Measurements from ENCODE around the gene APBB3.

Gene APBB3

DNA sequence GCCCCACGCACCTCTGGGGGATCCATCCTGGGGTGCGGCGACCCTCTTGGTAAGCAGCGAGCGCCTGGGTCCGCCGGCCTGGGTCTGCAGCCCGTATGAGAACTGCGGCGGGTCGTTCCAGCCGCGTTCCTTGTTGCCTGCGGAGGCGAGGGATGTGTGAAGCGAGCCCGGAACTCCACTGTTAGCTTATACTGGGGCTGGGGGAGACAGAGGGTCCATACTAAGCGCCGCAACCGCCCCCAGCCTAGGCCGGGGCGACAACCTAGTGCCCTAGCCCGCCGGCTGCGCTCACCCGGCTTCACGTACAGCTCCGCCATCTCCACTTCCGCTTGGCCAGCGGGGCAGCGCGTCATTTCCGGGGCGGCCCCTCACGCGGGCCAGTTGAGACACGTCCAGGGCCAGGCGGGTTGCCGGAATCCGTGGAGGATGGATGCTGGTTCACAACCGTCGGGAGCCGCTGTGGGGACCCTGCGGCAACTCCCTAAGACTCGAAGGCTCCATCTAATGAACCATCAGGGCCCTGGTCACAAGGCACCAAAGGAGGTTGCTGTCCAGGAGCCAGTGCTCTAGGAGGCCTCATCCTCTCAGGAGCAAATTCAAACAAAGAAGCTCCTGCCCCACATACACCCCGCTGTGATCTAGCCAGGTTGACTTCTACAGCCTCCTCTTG, 7.1 kb downstream of the APBB3 start, which contains the start of gene SRA1:
SRA1 (minus strand) TSS at position 338 of the 670 bp plus-strand sequence; CDS start at position 317, 21 bp downstream.
- H3K36me3 ChIP-seq (ENCODE audit: insufficient read depth, low read length) = peaks cover 53% of the 10 kb centered on the region
- H3K4me2 ChIP-seq (ENCODE audit: insufficient read depth, low read length) = peak within 1 kb of the TSS; percentile 68
- no peaks in the 10 kb centered on the region for H3K9me3 ChIP-seq (ENCODE audit: insufficient read depth, low read length, severe bottlenecking)
- H3K4me1 ChIP-seq (ENCODE audit: insufficient read depth, low read length) = peaks cover 48% of the 10 kb centered on the region
- no peaks in the 10 kb centered on the region for H3K27me3 ChIP-seq (ENCODE audit: insufficient read depth, low read length, poor library complexity)
- H2AFZ ChIP-seq (ENCODE audit: low read depth, low read length) = peak within 1 kb of the TSS; percentile 96
- DNase-seq (peak; percentile 90), ATAC-seq (ENCODE audit: insufficient read depth, low read depth) (peak; percentile 91)
- H3K4me3 ChIP-seq (ENCODE audit: low read depth in 1 of 2, low read length in 2 of 2) = peak within 1 kb of the TSS; percentile 84 to 93
- H3K27ac ChIP-seq (ENCODE audit: low read length) = peak within 1 kb of the TSS; percentile 98
- no peaks in the 10 kb centered on the region for H4K20me1 ChIP-seq (ENCODE audit: insufficient read depth, low read length)
- H3K79me2 ChIP-seq (ENCODE audit: insufficient read depth, low read length) = peaks cover 48% of the 10 kb centered on the region
- peak within 1 kb of the TSS; percentile 96 for H3K9ac ChIP-seq (ENCODE audit: low read depth, low read length)
- TF ChIP-seq, protein P1, sequence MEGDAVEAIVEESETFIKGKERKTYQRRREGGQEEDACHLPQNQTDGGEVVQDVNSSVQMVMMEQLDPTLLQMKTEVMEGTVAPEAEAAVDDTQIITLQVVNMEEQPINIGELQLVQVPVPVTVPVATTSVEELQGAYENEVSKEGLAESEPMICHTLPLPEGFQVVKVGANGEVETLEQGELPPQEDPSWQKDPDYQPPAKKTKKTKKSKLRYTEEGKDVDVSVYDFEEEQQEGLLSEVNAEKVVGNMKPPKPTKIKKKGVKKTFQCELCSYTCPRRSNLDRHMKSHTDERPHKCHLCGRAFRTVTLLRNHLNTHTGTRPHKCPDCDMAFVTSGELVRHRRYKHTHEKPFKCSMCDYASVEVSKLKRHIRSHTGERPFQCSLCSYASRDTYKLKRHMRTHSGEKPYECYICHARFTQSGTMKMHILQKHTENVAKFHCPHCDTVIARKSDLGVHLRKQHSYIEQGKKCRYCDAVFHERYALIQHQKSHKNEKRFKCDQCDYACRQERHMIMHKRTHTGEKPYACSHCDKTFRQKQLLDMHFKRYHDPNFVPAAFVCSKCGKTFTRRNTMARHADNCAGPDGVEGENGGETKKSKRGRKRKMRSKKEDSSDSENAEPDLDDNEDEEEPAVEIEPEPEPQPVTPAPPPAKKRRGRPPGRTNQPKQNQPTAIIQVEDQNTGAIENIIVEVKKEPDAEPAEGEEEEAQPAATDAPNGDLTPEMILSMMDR (IDR thresholded peaks at IDR 0.05; ENCODE audit: borderline replicate concordance, extremely low read depth, low read length, poor library complexity, severe bottlenecking) = peak; percentile 1
- TF ChIP-seq EZH2 (IDR thresholded peaks at IDR 0.05; ENCODE audit: borderline replicate concordance, low read depth, low read length, severe bottlenecking) = no peak

- H3K27ac ChIP-seq (ENCODE audit: low read length) = peak overlapping the region; percentile 98
- H3K79me2 ChIP-seq (ENCODE audit: insufficient read depth, low read length) = peaks cover 55% of the 10 kb centered on the region
- no peaks in the 10 kb centered on the region for H3K9me3 ChIP-seq (ENCODE audit: insufficient read depth, low read length, severe bottlenecking)
- H3K36me3 ChIP-seq (ENCODE audit: insufficient read depth, low read length) = peaks cover 52% of the 10 kb centered on the region
- peak overlapping the region; percentile 96; the same call in 1 of the 2 replicates for H2AFZ ChIP-seq (ENCODE audit: low read depth, low read length)
- H3K4me2 ChIP-seq (ENCODE audit: insufficient read depth, low read length) = peak overlapping the region; percentile 68
- H3K4me1 ChIP-seq (ENCODE audit: insufficient read depth, low read length) = peaks cover 42% of the 10 kb centered on the region
- TF ChIP-seq EZH2 (IDR thresholded peaks at IDR 0.05; ENCODE audit: borderline replicate concordance, low read depth, low read length, severe bottlenecking) = no peak
- TF ChIP-seq, protein P1 (IDR thresholded peaks at IDR 0.05; ENCODE audit: borderline replicate concordance, extremely low read depth, low read length, poor library complexity, severe bottlenecking) = no peak
- peak overlapping the region; percentile 96 for H3K9ac ChIP-seq (ENCODE audit: low read depth, low read length)
- DNase-seq (peak; percentile 40), ATAC-seq (ENCODE audit: insufficient read depth, low read depth) (peak; percentile 35; the same call in 2 of the 3 replicates)
- H3K4me3 ChIP-seq (ENCODE audit: low read depth in 1 of 2, low read length in 2 of 2) = peak overlapping the region; percentile 84 to 93
- no peaks in the 10 kb centered on the region for H3K27me3 ChIP-seq (ENCODE audit: insufficient read depth, low read length, poor library complexity)
- no peaks in the 10 kb centered on the region for H4K20me1 ChIP-seq (ENCODE audit: insufficient read depth, low read length)
These were observed 8.0 kb downstream of the APBB3 start for GRCh38 chr5:140556438-140556837.

- ATAC-seq (ENCODE audit: insufficient read depth, low read depth) (no peak), DNase-seq (no peak)
- H3K4me2 ChIP-seq (ENCODE audit: insufficient read depth, low read length) = peak overlapping the region; percentile 68
- no peak overlapping the region for H2AFZ ChIP-seq (ENCODE audit: low read depth, low read length)
- peaks cover 53% of the 10 kb centered on the region for H3K36me3 ChIP-seq (ENCODE audit: insufficient read depth, low read length)
- peak overlapping the region; percentile 84 to 93; a peak in 3 of 4 replicates for H3K4me3 ChIP-seq (ENCODE audit: low read depth in 1 of 2, low read length in 2 of 2)
- H3K9me3 ChIP-seq (ENCODE audit: insufficient read depth, low read length, severe bottlenecking) = no peaks in the 10 kb centered on the region
- H3K79me2 ChIP-seq (ENCODE audit: insufficient read depth, low read length) = peaks cover 55% of the 10 kb centered on the region
- peaks cover 42% of the 10 kb centered on the region for H3K4me1 ChIP-seq (ENCODE audit: insufficient read depth, low read length)
- 0 out of 2 replicates have a peak, but pooled peaks cover 2% of the 10 kb centered on the region for H4K20me1 ChIP-seq (ENCODE audit: insufficient read depth, low read length)
- peak overlapping the region; percentile 96 for H3K9ac ChIP-seq (ENCODE audit: low read depth, low read length)
- H3K27me3 ChIP-seq (ENCODE audit: insufficient read depth, low read length, poor library complexity) = no peaks in the 10 kb centered on the region
- no peak for TF ChIP-seq EZH2 (IDR thresholded peaks at IDR 0.05; ENCODE audit: borderline replicate concordance, low read depth, low read length, severe bottlenecking)
- peak overlapping the region; percentile 98 for H3K27ac ChIP-seq (ENCODE audit: low read length)
These were observed 8.6 kb downstream of the APBB3 start for GRCh38 chr5:140555747-140556312.

- ATAC-seq (ENCODE audit: insufficient read depth, low read depth) = no peak
- Histone ChIP-seq H3K4me2 (ENCODE audit: insufficient read depth, low read length) (peak overlapping the region; percentile 47; the same call in 1 of the 2 replicates), H3K4me1 (ENCODE audit: insufficient read depth, low read length) (peaks cover 47% of the 10 kb centered on the region), H3K9ac (ENCODE audit: low read depth, low read length) (no peak overlapping the region; the same call in 1 of the 2 replicates), H3K9me3 (ENCODE audit: insufficient read depth, low read length, severe bottlenecking) (no peaks in the 10 kb centered on the region), H2AFZ (ENCODE audit: low read depth, low read length) (no peak overlapping the region), H3K4me3 (ENCODE audit: low read depth in 1 of 2, low read length in 2 of 2) (no peak overlapping the region), H3K36me3 (ENCODE audit: insufficient read depth, low read length) (peaks cover 62% of the 10 kb centered on the region), H3K27ac (ENCODE audit: low read length) (peak overlapping the region; percentile 52; the same call in 1 of the 2 replicates), H3K27me3 (ENCODE audit: insufficient read depth, low read length, poor library complexity) (no peaks in the 10 kb centered on the region), H4K20me1 (ENCODE audit: insufficient read depth, low read length) (peaks cover 8% of the 10 kb centered on the region; the same call in 1 of the 2 replicates), H3K79me2 (ENCODE audit: insufficient read depth, low read length) (peaks cover 58% of the 10 kb centered on the region)
- DNase-seq = no peak
- TF ChIP-seq EZH2 (IDR thresholded peaks at IDR 0.05; ENCODE audit: borderline replicate concordance, low read depth, low read length, severe bottlenecking) = no peak
- TF ChIP-seq, protein P1 (IDR thresholded peaks at IDR 0.05; ENCODE audit: borderline replicate concordance, extremely low read depth, low read length, poor library complexity, severe bottlenecking) = no peak
These were observed 9.9 kb downstream of the APBB3 start for GRCh38 chr5:140554454-140554853.
